Erythroblast (primary cell): ENCODE measurements around the gene MYB.

Experiments
- GATA1 ChIP-seq: IDR thresholded peaks from 2 replicates; pipeline ENCODE4 v1.6.1; 2011; ENCODE audit warnings: low read depth, mild to moderate bottlenecking, control low read depth, low read length, moderate library complexity
- POLR2A ChIP-seq: IDR thresholded peaks from 2 replicates; pipeline ENCODE4 v1.6.1; 2011; ENCODE audit warnings: mild to moderate bottlenecking, low read length

DNA sequence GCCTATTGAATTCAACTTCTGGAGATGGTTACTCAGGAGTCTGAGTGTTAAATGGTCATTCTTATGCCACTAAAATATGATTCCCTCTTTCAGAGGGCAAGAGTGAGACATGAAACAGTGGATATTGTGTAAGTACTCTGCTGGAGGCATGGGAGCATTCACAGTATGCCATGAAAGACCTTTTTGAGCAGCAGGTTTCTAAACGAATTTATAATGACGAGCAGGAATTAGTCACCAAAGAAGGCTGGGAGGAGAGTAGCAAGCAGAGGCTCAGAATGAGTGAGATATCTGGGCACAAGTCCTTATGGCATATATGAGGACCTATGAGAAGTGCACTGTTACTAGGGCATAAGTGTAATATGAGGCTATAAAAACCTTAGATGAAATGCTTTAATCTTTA lies 10.9 kb upstream of the MYB start:
- TF ChIP-seq POLR2A, result no peak
- TF ChIP-seq GATA1, result no peak
